NCI-H1417 (cell line): ENCODE data around the gene KCNT2.
A peak's percentile ranks its signal among the peaks of the same experiment; 100 is the strongest.

Experiments
- DNase-seq, 3 experiments: peaks; one replicate each; lab custom pipeline; 2025; lab: John Stamatoyannopoulos, UW

KCNT2 gene

DNA sequence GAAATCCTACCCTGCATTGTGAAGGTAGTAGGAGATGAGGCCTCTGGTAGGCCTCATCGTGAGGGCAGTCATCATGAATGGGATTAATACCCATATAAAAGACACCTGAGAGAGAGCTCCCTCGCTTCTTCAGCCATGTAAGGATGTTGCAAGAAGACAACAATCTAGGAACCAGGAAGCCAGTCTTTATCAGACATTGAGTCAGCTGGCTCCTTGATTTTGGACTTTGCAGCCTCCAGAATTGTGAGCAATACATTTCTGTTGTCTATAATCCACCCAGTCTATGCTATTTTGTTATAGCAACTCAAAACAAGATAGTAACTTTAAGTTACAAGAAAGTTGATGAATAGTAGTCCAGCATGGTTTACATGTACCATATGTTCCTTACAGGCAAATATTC, 208.5 kb downstream of the KCNT2 start:
- no peak for DNase-seq

DNA sequence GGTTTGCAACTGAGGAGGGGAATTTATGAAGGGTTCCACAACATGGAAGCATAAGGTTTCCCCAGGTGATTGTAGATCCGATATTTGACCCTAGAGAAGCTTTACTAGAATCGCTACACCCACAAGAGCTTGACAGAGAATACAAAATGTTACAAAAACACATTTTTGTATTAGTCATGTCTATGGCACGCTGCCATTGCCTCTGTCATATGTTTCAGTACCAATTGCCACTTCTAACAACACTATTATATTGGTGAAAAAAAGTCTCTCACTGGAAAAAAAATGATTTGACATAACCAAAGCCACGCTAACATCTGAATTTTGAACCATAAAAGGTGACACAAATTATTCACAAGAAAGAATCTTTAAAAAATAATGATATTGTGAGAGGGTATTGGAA, 214.5 kb downstream of the KCNT2 start:
- no peak for DNase-seq

DNA sequence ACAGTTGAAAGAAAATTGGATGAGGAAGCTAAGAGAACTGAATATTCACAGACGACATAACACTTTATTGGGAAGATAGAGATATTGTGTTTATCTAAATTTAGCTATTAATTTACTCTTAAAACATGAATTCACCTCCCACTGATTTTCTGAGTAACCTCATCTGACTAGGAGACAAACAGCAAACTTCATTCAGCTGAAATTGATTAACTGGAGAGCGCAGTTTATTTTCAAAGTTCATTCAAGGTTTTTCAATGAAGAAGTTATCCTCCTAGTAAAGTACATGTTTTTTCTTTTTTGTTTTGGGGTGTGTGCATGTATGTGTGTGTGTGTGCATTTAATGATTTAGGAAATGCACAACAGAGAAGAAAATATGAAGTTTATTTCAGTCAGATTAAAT, 215.0 kb downstream of the KCNT2 start:
- no peak for DNase-seq

DNA sequence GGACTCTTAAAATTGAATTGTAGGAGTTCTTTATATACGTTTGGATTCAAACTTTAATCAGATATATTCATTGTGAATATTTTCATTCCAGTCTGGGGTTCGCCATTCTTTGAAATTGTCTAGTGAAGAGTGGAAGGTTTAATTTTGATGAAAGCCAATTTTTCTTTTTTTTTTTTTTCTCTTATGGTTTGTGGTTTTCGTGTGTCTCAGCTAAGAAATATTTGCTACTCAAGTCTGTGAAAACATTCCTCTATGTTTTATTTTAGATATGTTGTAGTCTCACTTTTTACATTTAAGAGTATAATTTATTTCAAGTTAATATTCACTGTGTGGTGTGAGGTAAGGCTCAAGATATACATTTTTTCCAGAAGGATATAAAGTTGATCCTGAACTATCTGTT, 220.5 kb downstream of the KCNT2 start:
- DNase-seq = no peak

DNA sequence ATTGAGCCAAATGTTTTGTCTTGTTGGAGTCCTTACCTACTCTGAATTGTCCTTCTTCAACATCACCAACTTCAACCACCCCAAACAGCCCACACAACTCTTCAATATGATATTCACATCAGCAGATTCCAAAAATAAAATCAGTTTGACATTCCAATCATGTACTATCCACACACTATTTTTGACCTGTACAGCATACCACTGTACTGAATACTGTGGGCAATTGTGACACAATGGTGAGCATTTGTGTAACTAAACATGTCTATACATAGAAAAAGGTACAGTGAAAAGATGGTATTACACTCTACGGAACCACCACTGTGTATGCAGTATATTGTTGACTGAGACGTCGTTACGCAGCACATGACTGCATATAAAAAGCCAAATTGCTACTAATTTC, 223.1 kb downstream of the KCNT2 start:
- no peak for DNase-seq

DNA sequence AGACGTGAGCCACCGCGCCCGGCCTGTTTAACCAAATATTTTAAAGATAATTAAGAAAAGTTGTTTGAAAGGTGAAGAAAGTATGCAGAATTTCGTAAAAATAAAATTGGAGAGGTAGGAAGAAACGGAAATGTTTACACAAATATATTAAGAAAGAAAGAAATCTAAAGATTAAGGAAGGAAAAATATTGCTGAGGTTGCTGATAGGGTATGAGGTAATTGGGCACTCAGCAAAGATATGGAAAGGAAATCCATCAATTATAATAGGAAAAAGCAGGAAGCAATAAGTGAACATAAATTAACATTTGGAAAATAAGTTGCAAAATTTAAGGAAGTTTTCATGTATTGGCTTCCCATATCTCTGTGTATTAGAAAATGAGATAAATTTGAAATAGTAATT, 225.9 kb downstream of the KCNT2 start:
- no peak for DNase-seq

DNA sequence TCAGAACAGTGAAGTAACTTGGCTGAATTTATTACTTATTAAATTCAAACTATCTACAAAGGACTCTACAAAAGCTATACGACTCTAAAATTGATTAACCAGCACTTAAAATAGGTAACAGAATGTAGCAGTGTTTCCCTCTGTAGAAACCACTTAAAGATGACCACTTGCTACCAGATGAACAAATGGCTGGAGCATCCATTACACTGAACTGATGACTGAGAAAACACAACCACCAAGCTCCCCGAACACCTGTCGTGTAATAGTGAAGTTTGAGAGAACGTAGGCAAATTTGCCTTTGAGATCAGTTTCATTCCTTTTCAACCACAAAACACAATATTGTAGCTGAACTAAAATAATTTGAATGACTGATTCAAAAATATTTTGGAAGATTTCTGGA, 226.7 kb downstream of the KCNT2 start:
- DNase-seq = no peak

DNA sequence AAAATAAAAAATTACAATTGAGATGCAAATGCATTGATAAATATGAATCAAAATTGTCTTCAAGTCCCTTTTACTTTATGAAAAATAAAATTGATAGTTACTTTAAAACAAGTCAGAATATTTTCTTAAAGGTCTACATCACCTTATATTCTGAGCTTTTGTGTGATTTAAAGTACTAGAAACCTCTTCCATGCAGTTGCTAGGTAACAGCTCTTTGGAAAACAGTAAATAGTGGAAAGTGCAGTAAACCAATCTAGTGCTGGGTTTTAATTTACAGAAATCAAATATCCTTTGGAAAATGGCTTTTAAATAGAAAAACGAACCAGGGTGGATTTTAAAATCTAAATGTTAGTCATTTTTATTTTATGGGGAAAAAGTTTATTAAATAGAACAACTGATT, 227.9 kb downstream of the KCNT2 start:
- DNase-seq = peak in 1 of 3 experiments; percentile 61

DNA sequence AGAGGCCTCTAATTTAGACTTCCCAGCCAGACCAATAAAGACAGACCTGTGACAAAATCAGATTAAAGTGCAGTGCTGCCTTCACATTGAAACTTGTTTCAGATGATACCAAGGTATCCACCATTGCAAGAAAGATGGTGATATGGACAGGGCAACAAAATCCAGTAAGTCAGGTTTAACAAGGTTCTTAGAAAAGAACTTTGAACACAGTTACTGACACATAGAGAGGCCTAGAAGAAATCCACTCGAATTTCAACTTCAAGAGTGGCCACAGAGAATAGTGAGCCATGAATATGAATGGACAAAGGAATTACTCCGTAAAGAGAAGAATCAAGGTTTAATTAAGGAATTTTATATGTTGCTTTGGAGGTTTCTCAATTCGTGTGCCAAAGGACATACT, 230.4 kb downstream of the KCNT2 start:
- DNase-seq = no peak

DNA sequence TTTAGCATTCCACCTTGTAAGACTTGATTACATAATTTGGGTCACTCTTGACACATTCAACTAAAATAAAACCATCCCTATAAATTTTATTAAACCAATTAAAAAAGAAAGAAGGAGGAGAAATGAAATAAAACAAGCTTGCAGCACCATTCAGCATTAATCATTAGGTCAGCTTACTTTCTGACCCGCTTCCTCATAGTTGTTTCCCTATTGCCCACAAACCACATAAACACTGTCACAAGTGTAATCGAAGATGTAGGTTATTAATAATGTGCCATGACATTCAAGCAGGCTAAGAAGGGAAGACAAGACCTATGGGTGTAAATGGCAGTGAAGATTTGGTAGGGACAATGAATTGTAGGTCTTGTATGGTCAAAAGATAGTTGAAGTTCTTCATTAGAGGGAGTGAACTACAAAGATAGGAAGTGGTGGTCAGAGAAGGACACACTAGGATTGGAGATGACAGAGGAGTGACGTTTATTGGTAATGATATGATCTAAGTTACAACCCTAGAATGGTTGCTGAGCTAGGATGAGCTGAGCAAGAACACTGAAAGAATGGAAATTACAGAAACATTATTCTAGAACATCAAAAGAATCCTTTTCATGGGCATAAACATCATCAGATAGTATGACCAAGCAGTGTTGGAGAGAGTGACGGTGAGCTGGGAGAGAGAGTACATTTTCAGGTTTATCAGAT, 231.5 kb downstream of the KCNT2 start:
- DNase-seq = no peak

DNA sequence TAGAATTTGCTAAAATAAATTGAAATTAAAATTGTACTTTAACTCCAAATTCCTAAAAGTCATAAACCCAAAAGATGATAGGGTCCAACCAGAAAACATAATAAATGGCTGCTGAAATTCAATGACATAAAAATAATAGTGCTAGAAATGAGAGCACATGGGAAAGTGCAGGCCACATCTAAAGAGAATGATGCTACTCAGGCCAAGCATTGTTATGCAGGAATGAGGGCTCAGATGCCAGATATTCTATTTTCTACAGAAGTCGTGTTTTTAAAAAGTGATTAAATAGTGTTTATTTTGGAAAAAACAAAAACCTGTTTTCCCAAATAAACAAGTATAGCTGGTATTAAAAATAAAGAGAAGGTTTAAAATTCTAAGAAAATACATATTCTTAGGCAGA, 234.4 kb downstream of the KCNT2 start:
- DNase-seq = no peak

DNA sequence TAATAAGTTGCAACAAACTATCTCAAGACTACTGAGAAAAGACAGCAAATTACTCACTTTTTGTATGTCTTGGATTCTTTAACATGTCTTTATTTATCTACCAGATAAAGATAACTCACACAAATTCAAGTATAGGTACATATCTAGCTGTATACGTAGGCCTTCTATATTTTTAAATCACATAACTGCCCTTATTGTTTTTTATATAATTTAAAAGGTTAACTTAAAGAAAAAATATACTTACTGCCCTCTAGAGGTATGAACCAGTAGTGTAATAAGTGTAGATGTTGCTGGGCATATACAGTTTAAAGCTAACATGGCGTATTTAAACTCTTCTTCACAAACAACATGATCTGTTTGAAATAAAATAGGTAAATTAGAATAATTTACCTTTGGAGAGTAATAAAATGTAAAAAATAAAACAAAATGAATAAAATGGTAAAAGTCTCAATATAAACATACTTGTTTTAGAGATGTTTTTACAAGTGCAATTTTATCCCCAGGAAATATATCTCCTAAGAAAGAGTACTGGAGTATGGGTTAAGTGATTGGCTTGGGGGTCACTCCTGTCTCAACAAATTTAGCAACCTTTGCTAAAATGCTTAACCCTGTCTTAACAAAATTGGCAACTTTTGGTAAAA, 235.2 kb downstream of the KCNT2 start:
- DNase-seq = peak in 2 of 3 experiments; percentile 53 to 59

DNA sequence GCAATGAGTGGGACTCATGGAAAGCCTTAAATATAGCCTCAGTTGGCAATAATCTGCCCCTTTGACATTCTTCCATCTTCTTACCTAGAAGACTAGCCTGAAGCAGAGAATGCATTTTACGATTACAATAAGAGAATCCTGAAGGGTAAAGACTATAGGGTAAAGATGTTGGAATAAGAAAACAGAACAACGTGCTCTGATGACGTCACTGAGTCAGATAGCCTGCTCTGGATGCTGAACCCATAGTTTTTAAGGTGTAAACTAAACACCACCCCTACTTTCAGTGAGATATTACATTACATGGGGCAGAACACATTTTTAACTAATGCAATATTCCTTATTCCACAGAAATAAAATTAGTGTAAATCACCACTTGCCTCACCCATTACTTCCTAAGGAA, 240.4 kb downstream of the KCNT2 start:
- DNase-seq = no peak

DNA sequence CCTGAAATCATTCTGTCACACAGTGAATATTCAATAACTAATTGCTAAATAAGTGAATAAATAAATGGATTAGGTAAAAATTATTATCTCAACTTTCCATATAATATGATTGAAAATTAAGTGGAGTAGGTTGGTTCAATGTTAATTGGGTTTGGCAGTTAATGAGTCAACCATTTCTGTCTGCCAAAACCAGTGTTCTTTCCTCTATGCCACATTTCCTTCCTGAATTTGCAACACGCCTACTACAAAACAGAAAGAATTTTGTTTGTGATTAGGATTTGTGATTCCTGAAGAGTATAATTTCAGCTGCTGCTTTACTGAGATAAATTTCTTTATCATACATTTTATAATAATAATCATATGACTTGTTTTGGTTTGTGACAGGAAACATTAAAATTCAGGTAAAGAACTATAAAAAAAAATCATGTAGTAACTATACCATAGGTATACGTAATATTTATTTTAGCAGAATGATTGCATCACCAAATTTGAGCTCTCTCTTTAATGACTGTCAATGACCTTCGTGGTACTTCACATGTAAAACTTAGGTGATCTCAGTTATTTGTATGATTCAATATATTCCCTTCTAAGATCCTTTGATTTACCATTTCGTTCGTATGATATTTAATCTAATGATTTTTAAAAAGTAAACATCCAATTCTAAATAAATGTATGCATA, 241.3 kb downstream of the KCNT2 start:
- DNase-seq = no peak

DNA sequence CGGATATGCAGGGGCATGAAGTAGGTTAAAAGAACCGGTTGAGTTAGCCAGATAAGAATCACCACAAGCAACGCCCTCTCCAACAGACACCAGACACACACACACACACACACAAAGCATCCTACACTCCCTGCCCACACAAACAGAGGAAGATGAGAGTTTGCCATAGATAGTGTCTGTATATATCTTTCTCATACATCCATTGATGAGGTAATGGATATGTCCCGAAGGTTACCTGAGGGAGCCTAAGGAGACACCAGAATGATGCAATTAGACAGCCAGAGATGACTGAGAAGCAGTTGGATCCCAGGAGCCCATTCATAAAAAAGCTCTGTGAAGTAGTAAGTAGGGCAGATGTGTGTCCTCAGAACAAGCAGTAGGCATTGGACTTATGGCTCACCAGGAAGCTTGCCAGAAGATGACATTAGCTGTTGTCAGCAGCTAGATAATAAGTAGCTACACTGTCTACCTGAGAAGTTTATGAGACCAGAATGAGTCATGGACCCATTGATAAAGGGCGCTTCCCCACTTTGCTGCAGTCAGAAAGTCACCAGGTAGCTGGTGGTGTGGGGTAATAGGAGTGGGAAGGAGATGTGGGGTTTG, 247.0 kb downstream of the KCNT2 start:
- DNase-seq = no peak

DNA sequence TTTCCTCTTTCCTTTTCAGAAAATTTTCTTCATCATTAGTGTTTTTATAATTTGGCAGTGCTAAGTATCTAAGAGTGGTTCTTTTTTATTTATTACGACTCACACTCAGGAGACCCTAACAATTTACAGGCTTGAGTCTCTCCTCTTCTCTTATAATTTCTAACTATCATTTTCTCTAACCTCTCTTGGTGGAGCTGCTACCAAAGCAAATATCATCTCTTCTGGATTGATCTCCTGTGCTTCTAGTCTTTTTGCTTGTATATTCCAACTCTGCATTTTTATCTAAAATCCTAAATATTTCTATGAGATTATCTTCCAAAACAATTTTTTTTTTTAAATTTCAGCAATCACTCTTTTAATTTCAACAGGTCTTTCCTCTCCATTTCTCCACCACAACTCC, 250.3 kb downstream of the KCNT2 start:
- no peak for DNase-seq

DNA sequence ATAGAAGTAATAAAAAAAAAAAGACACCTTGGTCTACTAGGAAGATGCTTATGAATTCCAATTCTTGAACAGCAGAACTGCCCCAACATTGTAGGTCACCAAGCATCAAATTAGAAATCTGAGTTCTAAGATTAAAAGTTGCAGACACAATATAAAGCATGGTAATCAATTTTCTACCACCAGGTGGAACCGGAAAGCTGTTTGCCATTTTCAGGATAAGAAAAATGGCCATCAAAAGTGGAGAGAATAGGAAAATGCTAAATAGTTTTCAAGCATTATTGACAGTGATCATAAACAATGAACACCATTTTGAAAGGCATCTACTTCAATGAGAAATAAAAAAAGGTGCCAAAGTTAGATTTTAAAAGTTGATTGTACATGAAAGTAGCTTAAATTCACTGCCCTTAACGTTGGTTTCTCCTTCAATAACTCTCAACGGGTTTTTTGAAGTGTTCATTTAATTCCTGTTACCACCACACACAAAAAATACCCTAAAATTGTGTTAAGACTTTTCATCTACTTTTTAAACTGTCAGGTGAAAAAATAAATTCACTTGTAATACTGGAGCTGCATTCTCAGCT, 252.9 kb downstream of the KCNT2 start:
- DNase-seq = peak in 1 of 3 experiments; percentile 58

DNA sequence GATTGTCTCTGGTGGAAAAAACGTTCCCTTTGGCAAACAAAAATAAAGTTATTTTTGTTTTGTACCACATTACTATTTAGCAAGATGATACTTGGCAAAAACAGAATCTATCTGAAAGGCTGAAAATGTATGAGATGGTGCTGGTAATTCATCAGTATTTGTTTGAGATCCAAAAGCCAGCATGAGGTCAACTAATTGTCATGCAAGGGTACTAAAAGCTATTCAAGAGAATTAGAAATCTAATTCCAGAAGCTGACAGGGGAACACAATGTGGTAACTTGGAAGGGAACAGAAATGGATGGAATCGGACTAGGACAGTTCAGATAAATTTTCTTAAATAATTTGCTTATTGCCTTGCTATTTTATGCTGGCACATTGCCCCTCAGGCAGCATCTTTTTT, 263.8 kb downstream of the KCNT2 start:
- DNase-seq = peak in 1 of 3 experiments; percentile 9

DNA sequence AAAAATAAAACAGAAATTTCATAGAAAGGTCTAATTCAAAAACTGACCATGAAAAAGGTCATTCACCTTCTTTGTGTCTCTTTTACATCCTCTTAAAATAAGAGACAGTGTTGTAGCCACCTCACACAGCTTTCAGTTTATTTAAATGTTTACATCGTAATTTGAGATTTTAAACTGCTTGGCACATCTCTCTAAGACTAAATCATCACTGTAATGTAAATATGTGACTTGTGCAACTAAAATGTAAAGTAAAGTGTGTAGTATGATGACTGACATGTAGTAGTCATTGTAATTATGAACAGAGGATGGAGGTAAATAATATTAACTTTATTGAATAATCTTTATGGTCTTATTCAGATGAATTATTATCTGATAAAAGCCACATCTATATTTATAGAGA, 283.9 kb downstream of the KCNT2 start:
- DNase-seq = peak in 1 of 3 experiments; percentile 36

DNA sequence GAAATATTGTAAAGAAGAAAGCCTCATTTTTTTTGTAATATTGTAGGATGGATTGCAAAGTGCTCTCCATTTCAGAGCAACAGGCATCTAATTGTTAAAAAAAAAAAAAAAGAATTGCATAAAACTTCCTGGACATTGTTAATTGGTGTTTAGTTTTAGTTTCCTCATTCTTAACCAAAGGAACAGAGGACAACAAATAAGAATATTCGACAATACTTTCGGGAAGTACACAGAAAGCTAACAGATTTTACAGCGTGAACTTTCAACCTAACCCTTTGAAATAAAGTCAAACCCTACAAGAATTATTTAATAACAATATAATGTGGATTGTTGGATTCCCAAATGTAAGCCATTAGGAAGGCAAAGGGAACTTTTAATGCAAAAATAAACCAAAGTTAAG, 284.4 kb downstream of the KCNT2 start:
- DNase-seq = no peak

DNA sequence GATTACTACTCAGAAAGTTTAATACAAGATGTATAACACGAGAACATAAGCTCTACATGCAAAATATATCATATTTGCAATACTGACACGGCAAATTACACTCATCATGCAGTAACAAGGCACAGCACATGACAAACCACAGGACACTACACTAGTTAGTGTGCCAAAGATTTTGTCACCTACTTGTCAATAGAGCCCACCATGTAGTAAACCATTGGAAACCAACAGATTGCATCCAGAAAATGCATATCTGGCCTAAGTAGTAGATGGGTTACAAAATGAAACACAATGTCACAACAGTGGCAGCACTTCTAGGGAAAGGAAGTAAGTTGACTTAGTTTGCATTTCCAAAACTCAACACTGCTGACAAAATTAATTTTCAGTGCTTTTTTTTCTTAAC, 288.9 kb downstream of the KCNT2 start:
- no peak for DNase-seq
